Hepatocyte (in vitro differentiated cells): ENCODE results near the gene STK38.

Experiments used
- CTCF ChIP-seq: fragments of 200-600 bp; sonication (generic); IDR thresholded peaks from 2 replicates; pipeline ENCODE4 v1.5.1; 2016; ENCODE audit warnings: antibody characterized with exemption, mild to moderate bottlenecking; ENCODE audit not compliant: poor library complexity
- EZH2 ChIP-seq: fragments of 200-600 bp; sonication (generic); IDR thresholded peaks from 2 replicates; pipeline ENCODE4 v1.6.1; 2016; ENCODE audit warnings: antibody characterized with exemption, mild to moderate bottlenecking, borderline replicate concordance
- EZH2phosphoT487 ChIP-seq: fragments of 200-600 bp; sonication (generic); IDR thresholded peaks from one replicate; pipeline ENCODE4 v1.6.1; 2018; ENCODE audit warnings: antibody characterized with exemption, mild to moderate bottlenecking, low read depth, moderate library complexity; ENCODE audit not compliant: unreplicated experiment, severe bottlenecking

GRCh38 chr6:36594029-36594815 lies 46.9 kb upstream of the STK38 start, which contains the start of gene SRSF3:
- peak; percentile 36 for TF ChIP-seq CTCF
- no peak for TF ChIP-seq EZH2
- no peak for TF ChIP-seq EZH2phosphoT487
